Mesenchymal stem cell (in vitro differentiated cells and primary cell): Measurements from ENCODE around the gene ZC3H18.
A peak's percentile ranks its signal among the peaks of the same experiment; 100 is the strongest.

Experiments
- DNase-seq: peaks from one replicate; pipeline ENCODE4 v3.0.0-alpha.2; 2013
- H2AFZ ChIP-seq: one replicate; pipeline ENCODE4 v1.6.1; 2013; ENCODE audit warnings: low read depth, mild to moderate bottlenecking, control low read depth, inconsistent platforms, low read length, moderate library complexity
- H2AK5ac ChIP-seq: 2 replicates; pipeline ENCODE4 v1.6.1; 2013; ENCODE audit warnings: low read length, moderate library complexity, mild to moderate bottlenecking, inconsistent platforms; ENCODE audit not compliant: severe bottlenecking
- H2BK120ac ChIP-seq: one replicate; pipeline ENCODE4 v1.6.1; 2013; ENCODE audit warnings: low read depth, mild to moderate bottlenecking, inconsistent platforms, low read length, moderate library complexity
- H2BK12ac ChIP-seq, 2 experiments: one replicate each; pipeline ENCODE4 v1.6.1; 2013; ENCODE audit warnings: inconsistent platforms in 2 of 2, low read length in 2 of 2, mild to moderate bottlenecking in 2 of 2, moderate library complexity in 2 of 2, control low read depth in 1 of 2
- H2BK15ac ChIP-seq: one replicate; pipeline ENCODE4 v1.6.1; 2013; ENCODE audit warnings: mild to moderate bottlenecking, low read depth, inconsistent platforms; ENCODE audit not compliant: poor library complexity, severe bottlenecking
- H2BK5ac ChIP-seq: 2 replicates; pipeline ENCODE4 v1.6.1; 2013; ENCODE audit warnings: low read depth, mild to moderate bottlenecking, low read length, control low read depth, inconsistent platforms; ENCODE audit not compliant: poor library complexity, severe bottlenecking
- H3K14ac ChIP-seq, 2 experiments: one replicate each; pipeline ENCODE4 v1.6.1; 2013; ENCODE audit warnings: inconsistent platforms in 2 of 2, low read length in 2 of 2, control low read depth in 1 of 2, mild to moderate bottlenecking in 1 of 2, moderate library complexity in 1 of 2
- H3K18ac ChIP-seq, 2 experiments: one replicate each; pipeline ENCODE4 v1.6.1; 2013; ENCODE audit warnings: inconsistent platforms in 2 of 2, low read length in 2 of 2, control low read depth in 1 of 2, low read depth in 1 of 2, mild to moderate bottlenecking in 1 of 2
- H3K23ac ChIP-seq, 2 experiments: one replicate each; pipeline ENCODE4 v1.6.1; 2013; ENCODE audit warnings: inconsistent platforms in 2 of 2, low read length in 2 of 2, mild to moderate bottlenecking in 2 of 2, moderate library complexity in 2 of 2, control low read depth in 1 of 2
- H3K27ac ChIP-seq: 2 replicates; pipeline ENCODE4 v1.5.1; 2013; ENCODE audit warnings: mild to moderate bottlenecking, moderate library complexity, low read length, control low read depth, inconsistent platforms; ENCODE audit not compliant: poor library complexity, severe bottlenecking
- H3K27me3 ChIP-seq, 2 experiments: 2 replicates each; pipeline versions ENCODE4 v1.6.1 to v1.7.0; 2013; ENCODE audit warnings: low read length in 2 of 2, mild to moderate bottlenecking in 2 of 2, moderate library complexity in 2 of 2, control low read depth in 1 of 2, inconsistent platforms in 1 of 2; ENCODE audit not compliant: control insufficient read depth in 1 of 2, insufficient read depth in 1 of 2
- H3K36me3 ChIP-seq, 2 experiments: 2 replicates each; pipeline versions ENCODE4 v1.6.1 to v1.7.0; 2013; ENCODE audit warnings: low read length in 2 of 2, control low read depth in 1 of 2, inconsistent platforms in 1 of 2, low read depth in 1 of 2, mild to moderate bottlenecking in 1 of 2; ENCODE audit not compliant: insufficient read depth in 2 of 2, control insufficient read depth in 1 of 2
- H3K4ac ChIP-seq, 2 experiments: one replicate each; pipeline ENCODE4 v1.6.1; 2013; ENCODE audit warnings: inconsistent platforms in 2 of 2, low read length in 2 of 2, mild to moderate bottlenecking in 2 of 2, moderate library complexity in 2 of 2, control low read depth in 1 of 2, low read depth in 1 of 2
- H3K4me1 ChIP-seq: 2 replicates; pipeline ENCODE4 v1.6.1; 2013; ENCODE audit warnings: low read depth, low read length, control low read depth; ENCODE audit not compliant: control insufficient read depth, insufficient read depth
- H3K4me2 ChIP-seq: 2 replicates; pipeline ENCODE4 v1.6.1; 2013; ENCODE audit warnings: low read length, mild to moderate bottlenecking, inconsistent platforms; ENCODE audit not compliant: poor library complexity, severe bottlenecking
- H3K4me3 ChIP-seq, 2 experiments: 2 replicates each; pipeline versions ENCODE4 v1.5.1 to v1.7.0; 2013; ENCODE audit warnings: low read length in 2 of 2, mild to moderate bottlenecking in 2 of 2, control low read depth in 1 of 2, low read depth in 1 of 2; ENCODE audit not compliant: insufficient read depth in 1 of 2
- H3K79me1 ChIP-seq: replicated peaks from 2 replicates; pipeline ENCODE4 v1.6.1; 2013; ENCODE audit warnings: mild to moderate bottlenecking, control low read depth, low read length, inconsistent platforms; ENCODE audit not compliant: poor library complexity, severe bottlenecking
- H3K9ac ChIP-seq: 2 replicates; pipeline ENCODE4 v1.7.0; 2013; ENCODE audit warnings: mild to moderate bottlenecking, low read length, moderate library complexity
- H3K9me3 ChIP-seq: 2 replicates; pipeline ENCODE4 v1.7.0; 2013; ENCODE audit warnings: mild to moderate bottlenecking, low read length; ENCODE audit not compliant: control insufficient read depth
- H4K8ac ChIP-seq: one replicate; pipeline ENCODE4 v1.6.1; 2013; ENCODE audit warnings: inconsistent platforms, mild to moderate bottlenecking, low read length, moderate library complexity
- H4K91ac ChIP-seq: one replicate; pipeline ENCODE4 v1.6.1; 2013; ENCODE audit warnings: mild to moderate bottlenecking, low read length, inconsistent platforms
- WGBS: methylation state at CpG from one replicate; pipeline ENCODE4 v1.1.7; 2013; ENCODE audit warnings: mixed read lengths; 5-methylcytosine and 5-hydroxymethylcytosine counted together

Gene ZC3H18

DNA sequence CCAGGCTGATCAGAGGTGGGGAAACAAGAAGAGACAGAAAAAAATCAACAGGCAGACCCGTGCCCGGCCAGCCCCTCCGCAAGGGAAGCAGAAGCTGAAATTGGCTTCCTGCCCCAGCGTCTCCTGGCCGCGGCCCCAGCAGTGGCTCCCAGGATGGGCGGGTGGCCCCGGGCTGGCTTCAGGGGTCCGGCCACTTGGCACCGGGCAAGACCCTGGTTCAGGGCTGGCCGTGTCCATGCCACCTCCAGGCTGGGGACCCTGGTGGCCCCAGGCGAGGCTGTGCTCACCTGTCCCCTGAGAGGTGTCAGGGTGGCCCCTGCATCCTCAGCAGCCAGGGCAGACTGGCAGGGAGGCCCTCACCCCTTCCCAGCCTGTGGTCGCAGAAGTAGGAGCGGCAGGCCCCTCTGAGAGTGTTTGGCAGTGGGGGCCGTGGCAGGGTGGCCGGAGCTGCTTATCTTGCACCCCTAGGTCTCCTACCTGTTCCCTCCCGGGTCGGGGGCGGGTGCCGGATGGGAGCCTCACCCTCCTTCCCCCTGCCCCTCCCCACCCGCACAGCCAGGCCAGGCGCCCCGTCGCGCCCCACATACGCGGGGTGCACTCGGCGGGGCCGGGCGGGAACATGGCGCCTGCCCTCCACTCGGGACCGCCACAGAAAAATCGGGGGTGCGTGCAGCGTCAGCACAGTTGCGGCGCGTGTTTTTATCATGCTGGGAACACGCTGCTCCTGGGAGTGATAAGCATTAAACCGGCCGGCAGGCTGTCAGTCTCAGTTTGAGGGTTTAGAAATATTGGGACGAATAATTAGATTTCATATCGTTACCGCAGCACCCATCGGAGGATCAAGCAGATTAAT is 46.7 kb upstream of the ZC3H18 start:
- Histone ChIP-seq H2AFZ (no peak overlapping the region), H3K79me1 (no peaks in the 10 kb centered on the region), H3K36me3 (peaks cover 0 to 7% of the 10 kb centered on the region in 2 experiments), H2BK5ac (no peak overlapping the region), H3K9me3 (no peaks in the 10 kb centered on the region), H3K4me3 (no peak overlapping the region), H2BK120ac (no peak overlapping the region), H3K4me2 (no peak overlapping the region), H3K27ac (no peak overlapping the region), H4K91ac (no peak overlapping the region), H2BK15ac (no peak overlapping the region), H4K8ac (no peak overlapping the region), H3K23ac (no peak overlapping the region), H3K4me1 (peaks cover 10% of the 10 kb centered on the region), H2BK12ac (no peak overlapping the region), H3K4ac (no peak overlapping the region), H3K18ac (no peak overlapping the region), H3K27me3 (peaks cover 0 to 28% of the 10 kb centered on the region in 2 experiments), H3K14ac (no peak overlapping the region), H2AK5ac (no peak overlapping the region), H3K9ac (no peak overlapping the region)
- DNase-seq = no peak
- 91% methylated on average over 47 of the region's 47 CpGs for WGBS

DNA sequence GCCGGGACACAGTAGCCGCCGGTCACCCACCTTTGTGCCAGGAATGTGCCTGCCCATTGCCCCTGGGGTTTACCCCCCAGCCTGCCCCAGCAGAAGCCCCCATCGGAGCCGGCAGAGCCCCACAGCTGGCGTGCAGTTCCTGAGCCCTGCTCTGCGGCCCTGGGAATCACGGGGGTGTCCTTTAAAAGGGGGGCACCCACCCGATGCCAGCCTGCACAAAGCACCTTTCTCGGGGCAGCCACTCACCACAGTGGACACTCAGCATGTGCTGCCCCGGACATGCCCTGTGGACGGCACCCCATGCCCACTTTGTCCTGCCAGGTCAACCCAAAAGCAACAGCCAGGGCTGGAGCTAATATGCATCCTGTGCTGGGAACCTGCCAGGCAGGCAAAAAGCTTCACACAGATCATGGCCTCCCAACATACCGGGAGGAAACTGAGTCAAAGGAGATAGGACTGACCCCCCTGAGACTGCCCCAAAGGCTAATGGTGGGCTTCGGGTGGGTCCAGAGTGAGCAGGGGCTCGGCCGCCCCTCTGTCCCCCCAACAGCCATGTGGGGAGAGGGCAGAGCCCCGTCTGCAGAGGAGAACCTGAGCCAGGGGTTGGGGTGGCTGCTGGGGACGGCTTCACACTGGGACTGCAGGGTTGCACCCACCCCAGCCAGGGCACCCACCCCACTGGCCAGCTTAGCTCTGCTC is 45.8 kb upstream of the ZC3H18 start:
- no peak overlapping the region for H4K91ac ChIP-seq
- H3K9me3 ChIP-seq = no peaks in the 10 kb centered on the region
- H2BK15ac ChIP-seq = no peak overlapping the region
- H2BK120ac ChIP-seq = no peak overlapping the region
- no peak overlapping the region for H2AK5ac ChIP-seq
- H2AFZ ChIP-seq = no peak overlapping the region
- 83% methylated on average over 18 of the region's 18 CpGs for WGBS
- no peak overlapping the region for H3K18ac ChIP-seq
- H3K4me1 ChIP-seq = peaks cover 10% of the 10 kb centered on the region
- H2BK12ac ChIP-seq = no peak overlapping the region
- no peak overlapping the region for H3K4ac ChIP-seq
- no peak overlapping the region for H3K27ac ChIP-seq
- H3K36me3 ChIP-seq = peaks cover 0 to 15% of the 10 kb centered on the region in 2 experiments
- H3K23ac ChIP-seq = no peak overlapping the region
- DNase-seq = no peak
- no peak overlapping the region for H4K8ac ChIP-seq
- H3K79me1 ChIP-seq = no peaks in the 10 kb centered on the region
- H2BK5ac ChIP-seq = no peak overlapping the region
- H3K9ac ChIP-seq = no peak overlapping the region
- peaks cover 0 to 28% of the 10 kb centered on the region in 2 experiments for H3K27me3 ChIP-seq
- H3K4me2 ChIP-seq = no peak overlapping the region
- no peak overlapping the region for H3K14ac ChIP-seq
- H3K4me3 ChIP-seq = no peak overlapping the region

DNA sequence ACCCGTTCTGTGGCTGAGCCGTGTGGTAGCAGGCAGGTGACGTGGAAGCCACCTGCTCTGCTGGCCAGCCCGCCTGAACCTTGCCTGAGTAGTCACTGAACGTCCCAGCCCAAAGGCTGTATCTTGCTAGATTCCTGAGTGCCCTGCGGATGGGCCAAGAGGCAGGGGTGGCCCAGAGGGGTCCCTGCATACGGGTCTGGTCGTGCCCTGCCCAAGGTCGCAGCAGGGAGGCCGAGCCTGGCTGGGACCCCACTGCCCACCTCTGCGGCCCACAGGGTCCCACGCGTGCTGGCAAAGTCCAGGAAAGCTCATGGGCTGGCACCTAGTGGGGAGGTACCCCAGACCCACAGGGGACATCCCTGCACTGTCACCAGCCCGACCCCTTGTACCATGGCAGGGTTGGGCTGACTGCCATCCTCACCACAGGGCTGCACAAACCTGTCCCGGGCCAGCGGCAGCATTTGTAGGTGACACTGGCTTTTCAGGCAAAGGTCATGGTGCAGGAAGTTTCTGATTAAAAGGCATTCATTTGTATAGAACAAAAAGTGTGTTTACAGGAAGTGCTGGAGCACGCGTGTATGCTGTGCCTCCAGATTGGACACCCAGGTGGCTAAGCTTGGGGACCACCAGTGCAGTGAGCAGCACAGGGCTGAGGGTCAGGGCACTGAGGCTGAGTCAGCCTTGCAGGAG is 45.1 kb upstream of the ZC3H18 start:
- H3K4me3 ChIP-seq = no peak overlapping the region
- H3K4me1 ChIP-seq = peaks cover 10% of the 10 kb centered on the region
- DNase-seq = no peak
- no peak overlapping the region for H2BK15ac ChIP-seq
- no peak overlapping the region for H3K27ac ChIP-seq
- H2BK12ac ChIP-seq = no peak overlapping the region
- H2BK5ac ChIP-seq = no peak overlapping the region
- H3K27me3 ChIP-seq = peaks cover 0 to 28% of the 10 kb centered on the region in 2 experiments
- H3K4ac ChIP-seq = no peak overlapping the region
- H2AK5ac ChIP-seq = no peak overlapping the region
- WGBS = 79% methylated on average over 18 of the region's 18 CpGs
- no peak overlapping the region for H3K23ac ChIP-seq
- no peak overlapping the region for H3K4me2 ChIP-seq
- H3K36me3 ChIP-seq = peaks cover 0 to 21% of the 10 kb centered on the region in 2 experiments
- no peak overlapping the region for H4K8ac ChIP-seq
- no peak overlapping the region for H2BK120ac ChIP-seq
- H3K14ac ChIP-seq = no peak overlapping the region
- no peak overlapping the region for H3K18ac ChIP-seq
- no peaks in the 10 kb centered on the region for H3K9me3 ChIP-seq
- no peaks in the 10 kb centered on the region for H3K79me1 ChIP-seq
- no peak overlapping the region for H3K9ac ChIP-seq
- H2AFZ ChIP-seq = no peak overlapping the region
- no peak overlapping the region for H4K91ac ChIP-seq

DNA sequence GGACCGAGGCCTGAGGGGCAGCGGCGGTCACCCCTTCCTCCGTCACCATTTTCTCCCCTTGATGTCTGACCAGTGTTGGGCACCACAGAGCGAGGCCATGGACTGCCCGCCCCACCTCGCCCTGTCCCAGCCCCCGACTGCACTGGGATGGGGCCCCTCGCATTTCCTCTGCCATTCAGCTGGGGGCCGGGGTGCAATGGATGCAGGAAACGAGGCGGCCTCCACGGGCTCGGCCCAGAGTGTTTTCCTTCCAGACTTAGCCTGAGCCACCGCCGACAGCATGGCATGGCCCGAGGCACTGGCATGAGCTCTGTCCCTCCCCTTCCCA is 44.6 kb upstream of the ZC3H18 start:
- DNase-seq = no peak
- no peak overlapping the region for H3K18ac ChIP-seq
- WGBS = 78% methylated on average over 14 of the region's 17 CpGs

More for the DNA sequence above, 44.6 kb upstream of the ZC3H18 start:
- H2AK5ac ChIP-seq = no peak overlapping the region
- no peak overlapping the region for H3K4me3 ChIP-seq
- H3K9me3 ChIP-seq = no peaks in the 10 kb centered on the region
- H3K36me3 ChIP-seq = peaks cover 0 to 26% of the 10 kb centered on the region in 2 experiments
- no peaks in the 10 kb centered on the region for H3K79me1 ChIP-seq
- H4K91ac ChIP-seq = no peak overlapping the region
- H3K23ac ChIP-seq = no peak overlapping the region
- no peak overlapping the region for H2BK5ac ChIP-seq
- no peak overlapping the region for H3K27ac ChIP-seq
- H3K4me1 ChIP-seq = peaks cover 10% of the 10 kb centered on the region
- no peak overlapping the region for H3K4me2 ChIP-seq
- H2BK12ac ChIP-seq = no peak overlapping the region
- H3K4ac ChIP-seq = peak overlapping the region in 1 of 2 experiments; percentile 37
- H3K9ac ChIP-seq = no peak overlapping the region
- H4K8ac ChIP-seq = no peak overlapping the region
- H2AFZ ChIP-seq = no peak overlapping the region
- no peak overlapping the region for H2BK15ac ChIP-seq
- no peak overlapping the region for H2BK120ac ChIP-seq
- H3K27me3 ChIP-seq = peaks cover 0 to 28% of the 10 kb centered on the region in 2 experiments
- no peak overlapping the region for H3K14ac ChIP-seq
